Testis (tissue), 2 donors: ENCODE data around the gene GRM5.

Source experiments
- POLR2A ChIP-seq: fragments of 450-650 bp; IDR thresholded peaks from one replicate; pipeline ENCODE4 v1.6.1; 2017; ENCODE audit warnings: antibody characterized with exemption, mild to moderate bottlenecking, moderate library complexity
- TF ChIP-seq, protein P1 (sequence below), 3 experiments: fragments of 450-650 bp in 2 of 3; fragments of 200-600 bp in 1 of 3; sonication (generic) in 1 of 3; IDR thresholded peaks; one replicate each; pipeline ENCODE4 v1.5.1; 2016 to 2019; ENCODE audit warnings: antibody characterized with exemption in 3 of 3, mild to moderate bottlenecking in 2 of 3, moderate library complexity in 1 of 3

DNA sequence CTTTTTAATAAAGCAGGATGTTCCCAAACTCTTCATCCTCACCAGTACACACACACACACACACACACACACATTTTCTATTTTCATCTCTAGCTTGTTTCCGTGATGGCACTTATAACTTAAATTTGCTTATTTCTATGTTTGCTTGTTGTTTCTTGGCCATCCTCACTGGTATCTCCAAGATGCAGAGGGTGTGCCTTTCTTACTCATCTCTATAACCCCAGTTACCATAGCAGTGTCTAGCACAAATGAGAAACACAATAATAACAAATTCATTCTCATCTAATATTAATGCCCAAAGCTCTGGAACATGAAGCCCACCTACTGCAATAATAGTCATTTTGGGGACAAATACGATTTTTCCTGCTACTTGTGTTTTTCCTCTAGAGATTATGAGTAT lies 156.3 kb downstream of the GRM5 start:
- TF ChIP-seq, protein P1, sequence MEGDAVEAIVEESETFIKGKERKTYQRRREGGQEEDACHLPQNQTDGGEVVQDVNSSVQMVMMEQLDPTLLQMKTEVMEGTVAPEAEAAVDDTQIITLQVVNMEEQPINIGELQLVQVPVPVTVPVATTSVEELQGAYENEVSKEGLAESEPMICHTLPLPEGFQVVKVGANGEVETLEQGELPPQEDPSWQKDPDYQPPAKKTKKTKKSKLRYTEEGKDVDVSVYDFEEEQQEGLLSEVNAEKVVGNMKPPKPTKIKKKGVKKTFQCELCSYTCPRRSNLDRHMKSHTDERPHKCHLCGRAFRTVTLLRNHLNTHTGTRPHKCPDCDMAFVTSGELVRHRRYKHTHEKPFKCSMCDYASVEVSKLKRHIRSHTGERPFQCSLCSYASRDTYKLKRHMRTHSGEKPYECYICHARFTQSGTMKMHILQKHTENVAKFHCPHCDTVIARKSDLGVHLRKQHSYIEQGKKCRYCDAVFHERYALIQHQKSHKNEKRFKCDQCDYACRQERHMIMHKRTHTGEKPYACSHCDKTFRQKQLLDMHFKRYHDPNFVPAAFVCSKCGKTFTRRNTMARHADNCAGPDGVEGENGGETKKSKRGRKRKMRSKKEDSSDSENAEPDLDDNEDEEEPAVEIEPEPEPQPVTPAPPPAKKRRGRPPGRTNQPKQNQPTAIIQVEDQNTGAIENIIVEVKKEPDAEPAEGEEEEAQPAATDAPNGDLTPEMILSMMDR (IDR thresholded peaks at IDR 0.05), result no peak
- TF ChIP-seq POLR2A, result no peak
